ENCODE measurements around the gene PVR.
A peak's percentile ranks its signal among the peaks of the same experiment; 100 is the strongest.

The PVR gene

GRCh38 chr19:44645407-44646048 lies 1.8 kb downstream of the PVR start:
- FAIRE-seq (no peak), DNase-seq (ENCODE audit: insufficient read length, low spot score) (no peak)
- no peak for TF ChIP-seq POLR2A (IDR thresholded peaks at IDR 0.05; ENCODE audit: low read depth, low read length)

- FAIRE-seq (no peak), DNase-seq (ENCODE audit: insufficient read length, low spot score) (no peak)
- TF ChIP-seq POLR2A (IDR thresholded peaks at IDR 0.05; ENCODE audit: low read depth, low read length), result no peak
Observed at GRCh38 chr19:44646049-44646416, 2.3 kb downstream of the PVR start.

GRCh38 chr19:44647144-44647543 lies 3.4 kb downstream of the PVR start:
- no peak for TF ChIP-seq POLR2A (IDR thresholded peaks at IDR 0.05; ENCODE audit: low read depth, low read length)
- DNase-seq (ENCODE audit: insufficient read length, low spot score) (no peak), FAIRE-seq (no peak)

GRCh38 chr19:44648631-44649251 lies 5.0 kb downstream of the PVR start:
- no peak for TF ChIP-seq POLR2A (IDR thresholded peaks at IDR 0.05; ENCODE audit: low read depth, low read length)
- no peak for FAIRE-seq

GRCh38 chr19:44649578-44650145 lies 6.0 kb downstream of the PVR start:
- no peak for TF ChIP-seq POLR2A (IDR thresholded peaks at IDR 0.05; ENCODE audit: low read depth, low read length)
- DNase-seq (ENCODE audit: insufficient read length, low spot score), result no peak
- FAIRE-seq, result no peak

More at GRCh38 chr19:44648631-44649251, 5.0 kb downstream of the PVR start:
- DNase-seq (ENCODE audit: insufficient read length, low spot score), result no peak

- no peak for TF ChIP-seq POLR2A (IDR thresholded peaks at IDR 0.05; ENCODE audit: low read depth, low read length)
- FAIRE-seq, result no peak
- DNase-seq (ENCODE audit: insufficient read length, low spot score), result no peak
Observed at GRCh38 chr19:44653343-44653742, 9.6 kb downstream of the PVR start.

GRCh38 chr19:44653977-44654774 lies 10.5 kb downstream of the PVR start:
- no peak for FAIRE-seq
- peak; percentile 24 for DNase-seq (ENCODE audit: insufficient read length, low spot score)
- no peak for TF ChIP-seq POLR2A (IDR thresholded peaks at IDR 0.05; ENCODE audit: low read depth, low read length)

- no peak for TF ChIP-seq POLR2A (IDR thresholded peaks at IDR 0.05; ENCODE audit: low read depth, low read length)
- DNase-seq (ENCODE audit: insufficient read length, low spot score) (no peak), FAIRE-seq (no peak)
Observed at GRCh38 chr19:44657211-44657921, 13.7 kb downstream of the PVR start.

- no peak for TF ChIP-seq POLR2A (IDR thresholded peaks at IDR 0.05; ENCODE audit: low read depth, low read length)
- DNase-seq (ENCODE audit: insufficient read length, low spot score) (no peak), FAIRE-seq (no peak)
Observed at GRCh38 chr19:44658069-44658733, 14.5 kb downstream of the PVR start.

- FAIRE-seq (no peak), DNase-seq (ENCODE audit: insufficient read length, low spot score) (no peak)
- no peak for TF ChIP-seq POLR2A (IDR thresholded peaks at IDR 0.05; ENCODE audit: low read depth, low read length)
Observed at GRCh38 chr19:44660081-44660480, 16.4 kb downstream of the PVR start.

GRCh38 chr19:44661205-44661604 lies 17.5 kb downstream of the PVR start:
- no peak for FAIRE-seq
- no peak for DNase-seq (ENCODE audit: insufficient read length, low spot score)
- TF ChIP-seq POLR2A (IDR thresholded peaks at IDR 0.05; ENCODE audit: low read depth, low read length), result no peak

GRCh38 chr19:44661904-44662303 lies 18.2 kb downstream of the PVR start:
- no peak for TF ChIP-seq POLR2A (IDR thresholded peaks at IDR 0.05; ENCODE audit: low read depth, low read length)
- no peak for DNase-seq (ENCODE audit: insufficient read length, low spot score)
- FAIRE-seq, result no peak

- DNase-seq (ENCODE audit: insufficient read length, low spot score), result no peak
- FAIRE-seq, result no peak
- no peak for TF ChIP-seq POLR2A (IDR thresholded peaks at IDR 0.05; ENCODE audit: low read depth, low read length)
Observed at GRCh38 chr19:44662691-44663385, 19.1 kb downstream of the PVR start.

Data from H54 (cell line).